Uterus (tissue), 4 donors: ENCODE data around the gene AQR. TPM values are rescaled to one million over a fixed set of nuclear protein-coding genes. Genes with fewer than 3 reads are reported as not detected.

Source experiments
- DNase-seq, 2 donors: peaks; one replicate each; pipeline ENCODE4 v3.0.0-alpha.2; 2019 to 2020
- H3K27ac ChIP-seq, 2 donors: fragments of 200-600 bp; sonication (generic); 1 replicate in 1 of 2; 2 replicates in 1 of 2; pipeline ENCODE4 v1.5.1; 2016 to 2018
- H3K27me3 ChIP-seq, 2 donors: fragments of 200-600 bp; sonication (generic); one replicate each; pipeline ENCODE4 v1.5.1; 2018 to 2019; ENCODE audit warnings: control low read depth in 1 of 2
- H3K36me3 ChIP-seq, 2 donors: fragments of 200-600 bp; sonication (generic); one replicate each; pipeline ENCODE4 v1.5.1; 2019; ENCODE audit warnings: control low read depth in 1 of 2
- H3K4me1 ChIP-seq, 2 donors: fragments of 200-600 bp; sonication (generic); one replicate each; pipeline ENCODE4 v1.5.1; 2018 to 2019; ENCODE audit warnings: control low read depth in 1 of 2
- H3K4me3 ChIP-seq, 2 donors: fragments of 200-600 bp; sonication (generic); 1 replicate in 1 of 2; 2 replicates in 1 of 2; pipeline ENCODE4 v1.5.1; 2018 to 2019; ENCODE audit warnings: mild to moderate bottlenecking in 1 of 2
- H3K9me3 ChIP-seq, 2 donors: fragments of 200-600 bp; sonication (generic); one replicate each; pipeline ENCODE4 v1.5.1; 2019; ENCODE audit warnings: control low read depth in 1 of 2
- CTCF ChIP-seq, 4 experiments: fragments of 200-600 bp in 2 of 4; fragments of 450-650 bp in 2 of 4; sonication (generic) in 2 of 4; IDR thresholded peaks; one replicate each; pipeline ENCODE4 v1.5.1; 2016 to 2019; ENCODE audit warnings: antibody characterized with exemption in 4 of 4, mild to moderate bottlenecking in 2 of 4, moderate library complexity in 1 of 4
- POLR2A ChIP-seq, 2 donors: fragments of 450-650 bp; IDR thresholded peaks; one replicate each; pipeline ENCODE4 v1.6.1; 2016; ENCODE audit warnings: antibody characterized with exemption in 2 of 2, mild to moderate bottlenecking in 1 of 2, moderate library complexity in 1 of 2
- intact Hi-C: fragments of 100-400 bp; cut with DNase I; formaldehyde crosslinking; loops from one replicate; pipeline ENCODE4 v1.15.1; 2023; ENCODE audit warnings: low total_unique reads
- total RNA-seq, 4 donors: library from RNA; depleted of rRNA in 3 of 4; stranded (reverse); fragments of >200 nt in 3 of 4; gene quantifications; one replicate each; pipeline versions ENCODE4 v1.1.0 to v1.2.4, GENCODE V29; 2014 to 2023
- donor health status: DM: yes; HTN: yes; CAD: no.

The AQR gene
- total RNA-seq, 4 donors from 2014 or later = 13.1 to 52.7 (median 33.3) TPM

DNA sequence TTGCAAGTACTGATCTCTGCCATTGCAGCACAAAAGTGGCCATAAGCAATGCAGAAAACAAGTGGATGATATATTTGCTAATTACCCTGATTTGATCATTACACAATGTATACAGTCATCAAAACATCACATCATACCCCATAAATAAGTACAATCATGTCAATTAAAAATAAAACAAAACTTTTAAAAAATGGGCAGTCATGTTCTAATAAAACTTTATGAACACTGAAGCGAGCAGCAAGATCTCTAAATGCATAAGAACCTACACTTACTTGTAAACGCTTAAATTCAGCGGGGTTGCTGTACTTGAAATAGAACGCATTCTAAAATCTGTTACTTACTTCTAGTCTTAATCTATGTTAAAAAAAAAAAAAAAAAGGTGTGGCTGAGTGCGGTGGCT, 73.4 kb downstream of the AQR start:
- Histone ChIP-seq H3K9me3 (peaks cover 0 to 4% of the 10 kb centered on the region in 2 donors), H3K27me3 (no peaks in the 10 kb centered on the region), H3K27ac (no peak overlapping the region), H3K36me3 (no peaks in the 10 kb centered on the region), H3K4me1 (no peaks in the 10 kb centered on the region), H3K4me3 (no peak overlapping the region)
- intact Hi-C loops = no loop called here
- no peak for TF ChIP-seq CTCF (IDR thresholded peaks at IDR 0.05)
- no peak for TF ChIP-seq POLR2A (IDR thresholded peaks at IDR 0.05)
- DNase-seq = no peak

DNA sequence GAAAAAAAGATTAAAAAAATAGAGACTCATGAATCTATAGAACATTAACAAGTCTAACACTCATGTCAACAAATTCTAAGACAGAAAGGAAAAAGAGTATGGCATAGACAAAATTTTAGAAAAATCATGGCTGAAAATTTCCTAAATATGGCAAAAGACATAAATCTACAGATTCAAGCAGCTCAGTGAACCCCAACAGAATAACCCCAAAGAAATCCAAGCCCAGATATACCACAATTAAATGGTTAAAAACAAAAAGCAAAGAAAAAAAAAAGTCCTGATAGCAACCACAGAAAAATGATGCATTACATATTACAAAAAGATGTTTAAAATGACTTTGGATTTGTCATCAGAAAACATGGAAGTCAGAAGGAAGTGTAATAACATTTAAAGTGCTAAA, 75.6 kb downstream of the AQR start:
- DNase-seq = no peak
- TF ChIP-seq CTCF (IDR thresholded peaks at IDR 0.05) = no peak
- TF ChIP-seq POLR2A (IDR thresholded peaks at IDR 0.05) = no peak
- H3K4me1 ChIP-seq = no peaks in the 10 kb centered on the region
- no peak overlapping the region for H3K4me3 ChIP-seq
- intact Hi-C loops = no loop called here
- H3K36me3 ChIP-seq = no peaks in the 10 kb centered on the region
- no peak overlapping the region for H3K27ac ChIP-seq
- H3K27me3 ChIP-seq = no peaks in the 10 kb centered on the region
- H3K9me3 ChIP-seq = peaks cover 0 to 4% of the 10 kb centered on the region in 2 donors

DNA sequence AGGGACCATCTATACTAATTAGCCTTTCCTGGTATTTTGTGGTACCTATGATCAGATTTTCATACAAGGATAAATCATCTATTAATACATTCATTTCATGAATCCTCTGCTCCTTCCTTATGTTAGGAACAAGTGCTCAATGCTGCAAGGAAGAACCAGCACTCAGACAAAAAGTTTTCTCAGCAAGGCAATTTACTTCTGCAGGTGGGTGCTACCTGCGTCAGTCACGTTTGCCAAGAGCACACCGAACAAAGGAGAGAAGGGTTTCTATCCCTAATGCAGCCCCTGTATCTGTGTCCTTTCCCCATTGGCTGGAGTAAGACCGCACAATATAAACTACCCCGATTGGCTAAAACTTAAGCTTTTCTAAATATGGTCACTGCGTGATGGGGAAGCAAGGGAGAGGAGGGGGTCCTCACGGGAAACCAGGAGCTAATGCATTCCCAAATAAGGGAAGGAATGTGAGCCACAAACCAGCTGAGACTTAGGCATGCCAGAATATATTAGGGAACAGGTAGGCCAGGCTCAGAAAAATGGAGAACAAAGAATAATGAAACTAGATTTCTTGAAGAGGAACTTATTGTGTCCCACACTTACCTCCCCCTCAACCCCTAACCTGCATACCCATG, 76.5 kb downstream of the AQR start:
- Histone ChIP-seq H3K4me3 (no peak overlapping the region), H3K27me3 (no peaks in the 10 kb centered on the region), H3K36me3 (no peaks in the 10 kb centered on the region), H3K4me1 (no peaks in the 10 kb centered on the region), H3K27ac (no peak overlapping the region), H3K9me3 (peaks cover 0 to 4% of the 10 kb centered on the region in 2 donors)
- intact Hi-C loops = no loop called here
- TF ChIP-seq POLR2A (IDR thresholded peaks at IDR 0.05) = no peak
- TF ChIP-seq CTCF (IDR thresholded peaks at IDR 0.05) = no peak
- DNase-seq = no peak

DNA sequence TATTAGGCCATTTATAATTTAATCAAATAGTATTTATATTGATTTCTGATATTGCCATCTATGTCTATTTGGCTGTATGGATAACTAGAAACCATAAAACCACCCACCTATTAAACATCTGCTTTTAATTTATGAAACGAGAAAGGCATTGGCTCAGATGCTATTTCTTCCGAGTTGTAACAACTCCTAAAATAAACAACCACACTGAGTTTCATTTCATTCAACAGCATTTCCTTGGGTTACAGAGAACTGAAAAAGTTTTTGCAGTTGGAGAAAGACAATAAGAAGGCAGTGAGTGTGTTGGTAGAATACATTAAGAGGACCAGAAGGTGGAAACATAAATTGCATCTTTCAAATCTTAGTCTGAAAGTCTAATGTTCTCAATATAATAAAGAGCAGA, 79.1 kb downstream of the AQR start:
- Histone ChIP-seq H3K9me3 (peaks cover 0 to 4% of the 10 kb centered on the region in 2 donors), H3K27me3 (no peaks in the 10 kb centered on the region), H3K27ac (no peak overlapping the region), H3K36me3 (no peaks in the 10 kb centered on the region), H3K4me1 (no peaks in the 10 kb centered on the region), H3K4me3 (no peak overlapping the region)
- TF ChIP-seq CTCF (IDR thresholded peaks at IDR 0.05) (no peak), POLR2A (IDR thresholded peaks at IDR 0.05) (no peak)
- no peak for DNase-seq
- intact Hi-C loops = no loop called here

- H3K27ac ChIP-seq = no peak overlapping the region
- TF ChIP-seq CTCF (IDR thresholded peaks at IDR 0.05) (no peak), POLR2A (IDR thresholded peaks at IDR 0.05) (no peak)
- no peaks in the 10 kb centered on the region for H3K4me1 ChIP-seq
- H3K4me3 ChIP-seq = no peak overlapping the region
- H3K36me3 ChIP-seq = no peaks in the 10 kb centered on the region
- H3K9me3 ChIP-seq = peaks cover 0 to 4% of the 10 kb centered on the region in 2 donors
- DNase-seq = no peak
- H3K27me3 ChIP-seq = no peaks in the 10 kb centered on the region
- intact Hi-C loops = no loop called here
Measured at GRCh38 chr15:34889476-34889875, 80.1 kb downstream of the AQR start.
